Measurements from ENCODE around the gene CLEC2B.

DNA sequence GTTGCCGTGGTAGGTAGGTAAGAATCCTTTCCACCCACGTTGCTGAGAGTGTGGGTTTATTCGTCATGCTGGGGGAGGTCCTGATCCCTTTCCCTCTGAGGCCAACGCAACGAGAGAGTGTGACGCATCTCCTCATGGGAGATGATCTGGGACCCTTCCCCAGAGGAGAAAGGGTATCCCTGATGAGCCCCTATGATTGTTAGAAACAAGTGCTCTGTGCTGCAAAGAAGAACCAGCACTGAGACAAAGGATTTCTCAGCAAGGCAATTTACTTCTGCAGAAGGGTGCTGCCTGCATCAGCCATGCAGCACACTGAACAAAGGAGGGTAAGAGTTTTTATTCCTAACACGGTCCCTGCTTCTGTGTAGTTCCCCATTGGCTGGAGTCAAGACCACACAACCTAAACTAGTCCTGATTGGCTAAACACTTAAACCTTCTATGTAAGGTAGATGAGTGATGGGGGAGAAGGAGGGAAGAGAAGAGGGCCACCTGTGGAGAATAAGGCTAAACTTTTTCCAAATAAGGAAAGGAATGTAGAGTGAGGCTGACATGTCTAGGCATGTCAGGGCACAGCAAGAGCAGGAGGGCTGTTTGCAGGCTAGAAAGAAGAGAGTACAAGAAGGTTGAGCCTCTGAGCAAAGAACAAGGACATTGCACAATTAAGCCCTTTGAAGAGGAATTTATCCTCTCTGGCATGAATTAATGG is 41.7 kb upstream of the CLEC2B start:
- TF ChIP-seq, protein P1, sequence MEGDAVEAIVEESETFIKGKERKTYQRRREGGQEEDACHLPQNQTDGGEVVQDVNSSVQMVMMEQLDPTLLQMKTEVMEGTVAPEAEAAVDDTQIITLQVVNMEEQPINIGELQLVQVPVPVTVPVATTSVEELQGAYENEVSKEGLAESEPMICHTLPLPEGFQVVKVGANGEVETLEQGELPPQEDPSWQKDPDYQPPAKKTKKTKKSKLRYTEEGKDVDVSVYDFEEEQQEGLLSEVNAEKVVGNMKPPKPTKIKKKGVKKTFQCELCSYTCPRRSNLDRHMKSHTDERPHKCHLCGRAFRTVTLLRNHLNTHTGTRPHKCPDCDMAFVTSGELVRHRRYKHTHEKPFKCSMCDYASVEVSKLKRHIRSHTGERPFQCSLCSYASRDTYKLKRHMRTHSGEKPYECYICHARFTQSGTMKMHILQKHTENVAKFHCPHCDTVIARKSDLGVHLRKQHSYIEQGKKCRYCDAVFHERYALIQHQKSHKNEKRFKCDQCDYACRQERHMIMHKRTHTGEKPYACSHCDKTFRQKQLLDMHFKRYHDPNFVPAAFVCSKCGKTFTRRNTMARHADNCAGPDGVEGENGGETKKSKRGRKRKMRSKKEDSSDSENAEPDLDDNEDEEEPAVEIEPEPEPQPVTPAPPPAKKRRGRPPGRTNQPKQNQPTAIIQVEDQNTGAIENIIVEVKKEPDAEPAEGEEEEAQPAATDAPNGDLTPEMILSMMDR (conservative IDR thresholded peaks at IDR 0.05) = no peak
- no peak for TF ChIP-seq ZFX (IDR thresholded peaks at IDR 0.05)

All from C4-2B (cell line).